Measurements from ENCODE around the gene CCDC116. TPM values are rescaled to one million over a fixed set of nuclear protein-coding genes. Genes with fewer than 3 reads are reported as not detected.
"Not testable (repeated sequence)": the region's sequence is repeated elsewhere in the genome, so short reads cannot be mapped to it uniquely, and the experiment has no call there.

Gene CCDC116
- total and polyA plus RNA-seq, 2 experiments from 2014 or later: 0.57 to 0.94 TPM

GRCh38 chr22:21606775-21607174, 25.8 kb upstream of the CCDC116 start:
- H3K4me3 ChIP-seq: no peak overlapping the region
- H3K27ac ChIP-seq: no peak overlapping the region
- H3K27me3 ChIP-seq: no peaks in the 10 kb centered on the region
- DNase-seq (ENCODE audit: low read depth in 1 of 2, low spot score in 1 of 2): no peak
- TF ChIP-seq CTCF (IDR thresholded peaks at IDR 0.05; ENCODE audit: low read depth, low read length): no peak
- no peaks in the 10 kb centered on the region for H3K4me1 ChIP-seq (ENCODE audit: low read depth)
- H3K36me3 ChIP-seq: peaks cover 2% of the 10 kb centered on the region
- no peaks in the 10 kb centered on the region for H3K9me3 ChIP-seq (ENCODE audit: low read depth)

GRCh38 chr22:21609556-21610157, 22.9 kb upstream of the CCDC116 start:
- not testable (repeated sequence) for H3K27ac ChIP-seq; DNase-seq (ENCODE audit: low read depth in 1 of 2, low spot score in 1 of 2)

GRCh38 chr22:21611210-21611977, 21.2 kb upstream of the CCDC116 start:
- Histone ChIP-seq H3K4me3 (no peak overlapping the region), H3K27me3 (no peaks in the 10 kb centered on the region), H3K27ac (peak overlapping the region; percentile 30), H3K9me3 (ENCODE audit: low read depth) (no peaks in the 10 kb centered on the region), H3K4me1 (ENCODE audit: low read depth) (no peaks in the 10 kb centered on the region), H3K36me3 (peaks cover 10% of the 10 kb centered on the region)
- no peak for DNase-seq (ENCODE audit: low read depth in 1 of 2, low spot score in 1 of 2)
- TF ChIP-seq CTCF (IDR thresholded peaks at IDR 0.05; ENCODE audit: low read depth, low read length): no peak

More at GRCh38 chr22:21609556-21610157, 22.9 kb upstream of the CCDC116 start:
- H3K9me3 ChIP-seq (ENCODE audit: low read depth); H3K27me3 ChIP-seq; H3K4me1 ChIP-seq (ENCODE audit: low read depth); H3K4me3 ChIP-seq; H3K36me3 ChIP-seq: not testable (repeated sequence)

GRCh38 chr22:21612858-21613257, 19.7 kb upstream of the CCDC116 start:
- no peak for DNase-seq (ENCODE audit: low read depth in 1 of 2, low spot score in 1 of 2)
- no peaks in the 10 kb centered on the region for H3K27me3 ChIP-seq
- peaks cover 10% of the 10 kb centered on the region for H3K36me3 ChIP-seq
- H3K9me3 ChIP-seq (ENCODE audit: low read depth): no peaks in the 10 kb centered on the region
- no peak overlapping the region for H3K4me3 ChIP-seq
- no peaks in the 10 kb centered on the region for H3K4me1 ChIP-seq (ENCODE audit: low read depth)
- no peak for TF ChIP-seq CTCF (IDR thresholded peaks at IDR 0.05; ENCODE audit: low read depth, low read length)
- no peak overlapping the region for H3K27ac ChIP-seq

GRCh38 chr22:21613553-21614233, 18.9 kb upstream of the CCDC116 start:
- no peak for DNase-seq (ENCODE audit: low read depth in 1 of 2, low spot score in 1 of 2)
- no peak for TF ChIP-seq CTCF (IDR thresholded peaks at IDR 0.05; ENCODE audit: low read depth, low read length)
- Histone ChIP-seq H3K4me3 (no peak overlapping the region), H3K36me3 (peaks cover 10% of the 10 kb centered on the region), H3K4me1 (ENCODE audit: low read depth) (no peaks in the 10 kb centered on the region), H3K27ac (no peak overlapping the region), H3K27me3 (no peaks in the 10 kb centered on the region), H3K9me3 (ENCODE audit: low read depth) (no peaks in the 10 kb centered on the region)

GRCh38 chr22:21615731-21616130, 16.8 kb upstream of the CCDC116 start:
- no peak for TF ChIP-seq CTCF (IDR thresholded peaks at IDR 0.05; ENCODE audit: low read depth, low read length)
- Histone ChIP-seq H3K27ac (no peak overlapping the region), H3K4me3 (no peak overlapping the region), H3K9me3 (ENCODE audit: low read depth) (no peaks in the 10 kb centered on the region), H3K27me3 (no peaks in the 10 kb centered on the region), H3K4me1 (ENCODE audit: low read depth) (no peaks in the 10 kb centered on the region), H3K36me3 (peaks cover 10% of the 10 kb centered on the region)
- no peak for DNase-seq (ENCODE audit: low read depth in 1 of 2, low spot score in 1 of 2)

GRCh38 chr22:21617337-21617736, 15.2 kb upstream of the CCDC116 start:
- H3K27ac ChIP-seq; H3K36me3 ChIP-seq; H3K4me3 ChIP-seq; DNase-seq (ENCODE audit: low read depth in 1 of 2, low spot score in 1 of 2); H3K4me1 ChIP-seq (ENCODE audit: low read depth); H3K27me3 ChIP-seq; H3K9me3 ChIP-seq (ENCODE audit: low read depth): not testable (repeated sequence)

Data from cardiac muscle cell (in vitro differentiated cells and primary cell).